Glutamatergic neuron (in vitro differentiated cells): ENCODE measurements around the gene YY1AP1. TPM values are rescaled to one million over a fixed set of nuclear protein-coding genes. Genes with fewer than 3 reads are reported as not detected.
"Not testable (repeated sequence)": the region's sequence is repeated elsewhere in the genome, so short reads cannot be mapped to it uniquely, and the experiment has no call there.

Experiments
- DNase-seq: peaks from one replicate; pipeline ENCODE4 v3.0.0; 2022
- H3K27ac Mint-ChIP-seq: one replicate; pipeline ENCODE4 v1.8.0; 2020; ENCODE audit warnings: mild to moderate bottlenecking, mixed read lengths, inconsistent platforms; ENCODE audit not compliant: unreplicated experiment
- H3K27me3 Mint-ChIP-seq: one replicate; pipeline ENCODE4 v1.8.0; 2020; ENCODE audit warnings: mild to moderate bottlenecking, moderate library complexity, mixed read lengths, inconsistent platforms; ENCODE audit not compliant: unreplicated experiment
- H3K36me3 Mint-ChIP-seq: one replicate; pipeline ENCODE4 v1.8.0; 2020; ENCODE audit warnings: mild to moderate bottlenecking, mixed read lengths, inconsistent platforms; ENCODE audit not compliant: unreplicated experiment
- H3K4me1 Mint-ChIP-seq: one replicate; pipeline ENCODE4 v1.8.0; 2020; ENCODE audit warnings: mild to moderate bottlenecking, low read depth, mixed read lengths, inconsistent platforms; ENCODE audit not compliant: unreplicated experiment
- H3K4me3 Mint-ChIP-seq: one replicate; pipeline ENCODE4 v1.8.0; 2020; ENCODE audit warnings: mild to moderate bottlenecking, mixed read lengths, inconsistent platforms; ENCODE audit not compliant: unreplicated experiment
- H3K9me3 Mint-ChIP-seq: one replicate; pipeline ENCODE4 v1.8.0; 2020; ENCODE audit warnings: mild to moderate bottlenecking, moderate library complexity, mixed read lengths, inconsistent platforms; ENCODE audit not compliant: unreplicated experiment
- CTCF ChIP-seq: fragments of 200-600 bp; sonication (generic); IDR thresholded peaks from one replicate; pipeline ENCODE4 v1.5.0; 2021; ENCODE audit not compliant: partially characterized antibody, unreplicated experiment
- total RNA-seq: library from RNA; stranded (reverse); fragmentation: NEBNext Ultra II Directional; extraction: Animal tissue kit (Norgen Biotek cat#: 25700); gene quantifications from one replicate; pipeline ENCODE4 v1.2.1, GENCODE V29; 2021; ENCODE audit not compliant: unreplicated experiment

The YY1AP1 gene
- total RNA-seq, 1 donor from 2014 or later = 61.1 TPM

GRCh38 chr1:155691992-155692528 is 3.5 kb upstream of the YY1AP1 start:
- Mint-ChIP-seq H3K36me3 (peaks cover 12% of the 10 kb centered on the region), H3K27me3 (peaks cover 2% of the 10 kb centered on the region), H3K27ac (no peak overlapping the region), H3K4me3 (peak overlapping the region; percentile 39), H3K9me3 (peaks cover 6% of the 10 kb centered on the region), H3K4me1 (peaks cover 9% of the 10 kb centered on the region)
- no peak for TF ChIP-seq CTCF
- DNase-seq = no peak

GRCh38 chr1:155689081-155689607 is 570 bp upstream of the YY1AP1 start, which contains the start of gene DAP3:
Gene DAP3, plus strand, starts transcription at chr1:155689091. Its CDS starts 20,689 bp downstream, at chr1:155709780.
- Mint-ChIP-seq H3K4me1 (peaks cover 23% of the 10 kb centered on the region), H3K27ac (peak within 1 kb of the TSS; percentile 93), H3K4me3 (peak within 1 kb of the TSS; percentile 96)
- not testable (repeated sequence) for H3K27me3 Mint-ChIP-seq, H3K9me3 Mint-ChIP-seq, H3K36me3 Mint-ChIP-seq, DNase-seq

- not testable (repeated sequence) for H3K9me3 Mint-ChIP-seq
Measured at GRCh38 chr1:155687705-155688323, 760 bp downstream of the YY1AP1 start.

GRCh38 chr1:155681776-155682175 is 6.8 kb downstream of the YY1AP1 start:
- Mint-ChIP-seq H3K9me3 (no peaks in the 10 kb centered on the region), H3K4me1 (peaks cover 13% of the 10 kb centered on the region), H3K27ac (no peak overlapping the region), H3K27me3 (no peaks in the 10 kb centered on the region), H3K4me3 (no peak overlapping the region), H3K36me3 (no peaks in the 10 kb centered on the region)
- TF ChIP-seq CTCF = no peak
- no peak for DNase-seq

More at GRCh38 chr1:155687705-155688323, 760 bp downstream of the YY1AP1 start:
- peak overlapping the region; percentile 92 for H3K27ac Mint-ChIP-seq
- DNase-seq = peak; percentile 74
- H3K27me3 Mint-ChIP-seq, H3K36me3 Mint-ChIP-seq: not testable (repeated sequence)
- H3K4me1 Mint-ChIP-seq = peaks cover 23% of the 10 kb centered on the region
- H3K4me3 Mint-ChIP-seq = peak overlapping the region; percentile 96

DNA sequence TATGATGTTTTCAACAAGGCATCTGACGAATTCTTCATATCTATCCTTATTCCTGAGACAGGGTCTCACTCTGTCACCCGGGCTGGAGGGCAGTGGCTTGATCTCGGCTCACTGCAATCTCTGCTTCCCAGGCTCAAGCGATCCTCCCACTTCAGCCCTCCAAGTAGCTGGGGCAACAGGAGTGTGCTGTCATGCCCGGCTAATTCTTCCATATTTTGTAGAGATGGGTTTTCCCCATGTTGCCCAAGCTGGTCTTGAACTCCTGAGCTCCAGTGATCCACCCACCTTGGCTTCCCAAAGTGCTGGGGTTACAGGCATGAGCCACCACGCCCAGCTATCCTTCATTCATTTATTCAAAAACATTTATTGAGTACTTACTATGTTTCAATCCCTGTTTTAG is 8.0 kb downstream of the YY1AP1 start:
- Mint-ChIP-seq H3K4me1 (peaks cover 5% of the 10 kb centered on the region), H3K4me3 (no peak overlapping the region), H3K9me3 (no peaks in the 10 kb centered on the region), H3K27me3 (no peaks in the 10 kb centered on the region), H3K36me3 (no peaks in the 10 kb centered on the region), H3K27ac (no peak overlapping the region)
- TF ChIP-seq CTCF = no peak
- no peak for DNase-seq

DNA sequence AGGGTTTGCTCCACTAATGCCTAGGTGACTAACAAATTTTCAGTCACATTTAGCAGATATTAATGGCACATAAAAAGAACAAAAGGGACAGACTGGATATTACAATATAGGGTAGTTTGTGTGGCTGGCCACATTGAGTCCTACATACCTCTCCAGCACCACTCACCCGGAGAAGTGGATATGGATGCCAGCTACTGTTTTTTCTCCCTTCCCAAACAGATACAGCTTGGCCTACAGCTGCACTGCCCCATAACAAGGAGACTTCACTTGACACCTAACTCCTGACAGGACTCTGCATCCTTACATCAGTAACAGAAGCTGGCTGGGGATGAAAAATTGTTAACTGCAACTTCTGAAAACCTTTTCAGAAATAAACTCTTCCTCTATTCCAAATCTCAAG is 9.6 kb downstream of the YY1AP1 start:
- not testable (repeated sequence) for H3K4me3 Mint-ChIP-seq, H3K4me1 Mint-ChIP-seq, H3K27ac Mint-ChIP-seq, H3K36me3 Mint-ChIP-seq, H3K27me3 Mint-ChIP-seq, H3K9me3 Mint-ChIP-seq, DNase-seq
